ENCODE results near the gene CCSAP.

CCSAP gene

DNA sequence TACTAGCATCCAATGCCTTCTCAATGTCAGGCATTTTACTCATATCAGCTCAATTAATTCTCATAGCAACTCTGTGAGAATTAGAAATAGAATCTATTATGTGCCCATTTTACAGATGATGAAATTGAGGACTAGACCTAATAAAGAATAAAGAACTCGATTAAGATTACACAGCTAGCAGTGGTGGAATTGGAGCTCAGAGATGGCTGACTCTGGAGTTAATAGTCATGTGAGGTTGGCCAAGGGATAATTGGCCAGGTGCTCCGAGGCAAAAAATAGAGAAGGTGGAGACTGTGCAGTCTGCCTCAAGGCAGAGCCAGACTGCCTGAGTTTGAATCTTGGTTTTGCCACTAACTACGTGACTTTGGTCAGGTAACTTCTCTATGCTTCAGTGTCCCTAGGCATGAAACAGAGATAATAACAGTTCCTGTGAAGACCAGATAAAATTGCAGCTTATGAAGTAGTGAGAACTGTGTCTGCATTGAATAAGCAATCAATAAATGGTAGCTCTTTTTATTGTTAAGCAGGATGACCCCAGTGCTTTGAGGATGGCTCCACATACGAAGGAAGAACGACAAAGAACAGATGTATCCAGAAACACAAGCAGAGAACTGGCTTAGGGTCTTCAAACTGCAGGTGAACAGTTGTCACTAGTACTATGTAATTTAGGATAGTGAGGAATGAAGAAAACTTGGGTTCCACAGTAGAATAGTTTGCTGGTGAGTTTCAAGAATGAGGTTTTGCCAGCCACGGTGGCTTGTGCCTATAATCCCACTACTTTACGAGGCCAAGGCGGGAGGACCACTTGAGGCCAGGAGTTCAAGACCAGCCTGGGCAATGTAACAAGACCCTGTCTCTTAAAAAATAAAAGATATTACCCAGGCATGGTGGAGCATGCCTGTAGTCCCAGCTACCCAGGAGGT lies 6.9 kb upstream of the CCSAP start:
- H3K4me3 ChIP-seq (ENCODE audit: low read depth, low read length) = no peak overlapping the region
- TF ChIP-seq, protein P1, sequence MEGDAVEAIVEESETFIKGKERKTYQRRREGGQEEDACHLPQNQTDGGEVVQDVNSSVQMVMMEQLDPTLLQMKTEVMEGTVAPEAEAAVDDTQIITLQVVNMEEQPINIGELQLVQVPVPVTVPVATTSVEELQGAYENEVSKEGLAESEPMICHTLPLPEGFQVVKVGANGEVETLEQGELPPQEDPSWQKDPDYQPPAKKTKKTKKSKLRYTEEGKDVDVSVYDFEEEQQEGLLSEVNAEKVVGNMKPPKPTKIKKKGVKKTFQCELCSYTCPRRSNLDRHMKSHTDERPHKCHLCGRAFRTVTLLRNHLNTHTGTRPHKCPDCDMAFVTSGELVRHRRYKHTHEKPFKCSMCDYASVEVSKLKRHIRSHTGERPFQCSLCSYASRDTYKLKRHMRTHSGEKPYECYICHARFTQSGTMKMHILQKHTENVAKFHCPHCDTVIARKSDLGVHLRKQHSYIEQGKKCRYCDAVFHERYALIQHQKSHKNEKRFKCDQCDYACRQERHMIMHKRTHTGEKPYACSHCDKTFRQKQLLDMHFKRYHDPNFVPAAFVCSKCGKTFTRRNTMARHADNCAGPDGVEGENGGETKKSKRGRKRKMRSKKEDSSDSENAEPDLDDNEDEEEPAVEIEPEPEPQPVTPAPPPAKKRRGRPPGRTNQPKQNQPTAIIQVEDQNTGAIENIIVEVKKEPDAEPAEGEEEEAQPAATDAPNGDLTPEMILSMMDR (IDR thresholded peaks at IDR 0.05; ENCODE audit: low read depth, low read length) = no peak

DNA sequence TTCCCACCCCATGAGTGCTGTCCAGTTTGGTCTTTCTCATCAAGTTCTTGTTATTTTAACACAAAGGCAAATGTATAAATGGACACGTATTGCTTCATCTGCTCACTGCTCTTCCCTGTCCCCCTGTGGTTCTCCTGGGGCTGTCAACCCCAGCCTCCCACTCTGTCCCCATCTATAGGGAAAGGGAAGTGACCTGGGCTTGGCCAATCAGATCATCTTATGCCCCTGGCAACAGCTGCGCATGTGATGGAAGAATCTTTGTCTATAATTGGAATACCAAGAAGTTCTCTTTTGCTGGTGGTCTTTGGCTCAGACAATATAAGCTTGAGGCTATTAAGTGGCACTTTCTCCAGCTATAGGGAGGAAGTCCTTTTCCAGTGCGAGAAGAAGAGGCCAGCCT lies 4.7 kb upstream of the CCSAP start:
- H3K4me3 ChIP-seq (ENCODE audit: low read depth, low read length) = no peak overlapping the region
- TF ChIP-seq, protein P1 (IDR thresholded peaks at IDR 0.05; ENCODE audit: low read depth, low read length) = no peak

DNA sequence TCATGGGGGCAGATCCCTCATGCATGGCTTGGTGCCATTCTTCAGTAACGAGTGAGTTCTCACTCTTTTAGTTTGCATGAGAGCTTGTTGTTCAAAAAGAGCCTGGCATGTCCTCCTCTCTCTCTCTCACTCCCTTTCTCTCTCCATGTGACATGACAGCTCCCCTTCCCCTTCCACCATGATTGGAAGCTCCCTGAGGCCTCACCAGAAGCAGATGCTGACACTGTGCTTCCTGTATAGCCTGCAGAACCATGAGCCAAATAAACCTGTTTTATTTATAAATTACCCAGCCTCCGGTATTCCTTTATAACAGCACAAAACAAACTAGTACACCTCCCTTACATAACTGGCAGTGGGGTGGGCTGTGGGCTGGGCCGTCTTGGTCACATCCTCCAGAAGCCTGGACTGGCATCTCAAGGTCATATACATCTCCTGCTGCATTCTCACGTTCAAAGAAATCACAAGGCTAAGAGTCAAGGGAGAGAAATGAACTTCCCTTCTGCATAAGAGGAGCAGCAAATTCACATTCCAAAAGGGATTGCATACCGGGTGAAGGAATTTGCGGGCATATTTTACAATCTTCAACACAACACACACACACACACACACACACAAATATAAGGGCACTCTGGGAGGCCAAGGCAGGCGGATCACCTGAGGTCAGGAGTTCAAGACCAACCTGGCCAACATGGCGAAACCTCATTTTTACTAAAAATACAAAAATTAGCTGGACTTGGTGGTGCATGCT lies 2.3 kb upstream of the CCSAP start:
- no peak overlapping the region for H3K4me3 ChIP-seq (ENCODE audit: low read depth, low read length)
- TF ChIP-seq, protein P1 (IDR thresholded peaks at IDR 0.05; ENCODE audit: low read depth, low read length) = no peak

DNA sequence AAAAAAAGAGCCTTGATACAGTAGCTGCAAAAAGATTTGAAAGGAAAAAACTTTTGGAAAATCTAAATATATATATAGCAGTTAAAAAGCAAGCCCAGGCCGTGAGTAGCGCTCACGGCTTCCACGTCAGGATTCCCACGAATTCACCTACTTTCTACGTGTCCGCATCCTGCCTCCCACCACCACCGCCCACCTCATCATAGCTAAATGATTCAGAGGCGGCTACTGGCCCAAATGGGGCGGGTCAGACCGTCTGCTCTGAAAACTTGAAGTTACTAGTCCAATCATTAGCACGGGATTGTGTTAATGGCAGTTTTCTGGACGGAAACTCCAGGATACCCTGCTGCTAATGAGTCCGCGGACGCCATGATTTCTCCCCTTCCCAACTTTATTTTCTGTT lies 1.3 kb upstream of the CCSAP start:
- TF ChIP-seq, protein P1 (IDR thresholded peaks at IDR 0.05; ENCODE audit: low read depth, low read length) = no peak
- H3K4me3 ChIP-seq (ENCODE audit: low read depth, low read length) = no peak overlapping the region

DNA sequence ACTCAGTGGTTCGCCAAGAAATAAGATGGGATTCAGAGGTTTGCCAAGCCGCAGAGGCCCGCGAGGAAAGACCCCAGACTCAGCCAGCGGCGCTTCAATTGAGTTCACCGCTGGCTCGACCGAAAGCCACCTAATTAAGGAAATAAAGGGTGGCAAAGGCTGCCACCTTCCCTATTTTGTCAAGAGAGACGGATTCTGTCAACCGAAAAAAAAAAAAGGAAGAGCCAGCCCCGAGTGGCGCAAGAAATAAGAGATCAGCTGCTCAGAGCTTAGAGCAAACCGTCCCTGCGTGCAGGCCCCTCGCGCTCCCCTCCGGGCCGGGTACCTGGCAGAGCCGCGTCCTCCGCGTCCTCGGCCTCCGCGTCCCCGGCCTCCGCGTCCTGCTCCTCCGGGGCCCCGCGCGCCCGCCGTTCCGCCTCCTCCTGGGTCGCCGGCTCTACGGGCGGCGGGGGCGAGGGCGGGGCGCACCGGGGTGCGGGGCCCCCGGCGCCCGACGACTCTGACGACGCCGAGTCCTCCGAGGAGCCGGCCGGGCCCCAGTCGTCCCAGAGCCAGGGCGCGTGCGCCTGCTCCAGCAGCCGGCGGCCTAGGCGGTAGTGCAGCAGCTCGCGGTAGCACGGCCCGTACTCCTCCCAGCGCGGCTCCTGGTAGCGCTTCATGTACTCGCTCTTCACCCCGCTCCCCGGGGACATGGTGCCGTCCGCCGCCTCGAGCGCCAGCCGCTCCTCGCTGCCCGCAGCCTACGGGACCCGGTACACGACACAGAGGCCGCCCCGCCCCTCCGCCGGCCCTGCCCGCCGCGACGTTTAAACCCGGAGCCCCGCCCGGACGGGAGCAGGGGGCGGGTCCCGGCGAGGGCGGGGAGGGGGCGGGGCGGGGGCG lies 832 bp downstream of the CCSAP start:
- TF ChIP-seq, protein P1 (IDR thresholded peaks at IDR 0.05; ENCODE audit: low read depth, low read length) = no peak
- H3K4me3 ChIP-seq (ENCODE audit: low read depth, low read length) = peak overlapping the region; percentile 77

DNA sequence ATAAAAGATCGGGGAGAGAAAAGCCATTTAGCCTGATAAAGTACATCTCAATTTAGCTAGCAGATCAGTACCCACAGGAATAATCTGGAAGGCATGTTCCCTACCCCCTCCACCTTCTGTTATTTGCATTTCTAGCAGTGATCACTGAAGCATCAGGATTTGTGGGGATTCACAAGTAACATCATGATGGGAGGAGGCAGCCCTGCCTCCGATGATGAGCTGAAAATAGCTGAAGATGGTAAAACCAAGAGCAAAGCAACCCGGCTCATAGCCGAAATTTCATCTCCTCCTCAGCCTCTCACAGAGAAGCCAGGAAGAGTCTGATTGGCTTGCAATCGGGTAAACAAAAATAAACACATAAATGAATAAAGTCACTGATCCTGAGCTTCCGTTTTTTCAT lies 2.4 kb downstream of the CCSAP start:
- no peak overlapping the region for H3K4me3 ChIP-seq (ENCODE audit: low read depth, low read length)
- TF ChIP-seq, protein P1 (IDR thresholded peaks at IDR 0.05; ENCODE audit: low read depth, low read length) = no peak
